IMR-90 (cell line): ENCODE measurements around the gene IL1RAP. TPM values are rescaled to one million over a fixed set of nuclear protein-coding genes. Genes with fewer than 3 reads are reported as not detected.
A peak's percentile ranks its signal among the peaks of the same experiment; 100 is the strongest.

Experiments used
- BHLHE40 ChIP-seq: fragments of 150-350 bp; IDR thresholded peaks from 2 replicates; pipeline ENCODE4 v1.6.1; 2016; ENCODE audit warnings: mild to moderate bottlenecking, low read depth, low read length
- CEBPB ChIP-seq: IDR thresholded peaks from 2 replicates; pipeline ENCODE4 v1.6.1; 2012; ENCODE audit warnings: low read depth, low read length, improper control_type of control experiment
- ELK1 ChIP-seq: fragments of 150-350 bp; IDR thresholded peaks from 2 replicates; pipeline ENCODE4 v1.6.1; 2016; ENCODE audit warnings: low read depth, mild to moderate bottlenecking, low read length, moderate library complexity, borderline replicate concordance
- polyA plus RNA-seq, 3 experiments: library from polyadenylated mRNA; depleted of rRNA; stranded (reverse); fragments of >200 nt; gene quantifications; 2 replicates each; pipeline ENCODE4 v1.2.3, GENCODE V29; 2012; ENCODE audit warnings: low replicate concordance in 1 of 3
- total RNA-seq: library from RNA; depleted of rRNA; stranded (reverse); fragments of >200 nt; gene quantifications from 2 replicates; pipeline ENCODE4 v1.2.3, GENCODE V29; 2012

IL1RAP gene
- total and polyA plus RNA-seq, 2 of the 4 experiments (the other 2 are of a cell fraction): 8.3 to 11.3 TPM

- TF ChIP-seq ELK1: no peak
- peak; percentile 39; the same call in 1 of the 2 replicates for TF ChIP-seq BHLHE40
- peak; percentile 82 for TF ChIP-seq CEBPB
Measured at GRCh38 chr3:190585805-190586630, 72.1 kb downstream of the IL1RAP start (continued).
